Duodenal mucosa (tissue), 2 donors: ENCODE measurements around the gene XXYLT1.
A peak's percentile ranks its signal among the peaks of the same experiment; 100 is the strongest.
"Not testable (repeated sequence)": the region's sequence is repeated elsewhere in the genome, so short reads cannot be mapped to it uniquely, and the experiment has no call there.

Experiments
- H3K27ac ChIP-seq: one replicate; pipeline ENCODE4 v1.7.0; 2013; ENCODE audit warnings: low read depth, low read length
- H3K27me3 ChIP-seq, 2 donors: one replicate each; pipeline ENCODE4 v1.7.0; 2013; ENCODE audit warnings: low read length in 2 of 2, control low read depth in 1 of 2; ENCODE audit not compliant: insufficient read depth in 2 of 2, control insufficient read depth in 1 of 2
- H3K36me3 ChIP-seq, 2 donors: one replicate each; pipeline ENCODE4 v1.7.0; 2013; ENCODE audit warnings: low read length in 2 of 2, control low read depth in 1 of 2; ENCODE audit not compliant: insufficient read depth in 2 of 2, control insufficient read depth in 1 of 2
- H3K4me1 ChIP-seq, 2 donors: one replicate each; pipeline ENCODE4 v1.7.0; 2013; ENCODE audit warnings: low read length in 2 of 2, control low read depth in 1 of 2; ENCODE audit not compliant: insufficient read depth in 2 of 2, control insufficient read depth in 1 of 2
- H3K4me3 ChIP-seq, 2 donors: one replicate each; pipeline ENCODE4 v1.7.0; 2013; ENCODE audit warnings: low read length in 2 of 2, low read depth in 1 of 2
- H3K9ac ChIP-seq, 2 donors: one replicate each; pipeline ENCODE4 v1.7.0; 2013; ENCODE audit warnings: low read length in 2 of 2, low read depth in 1 of 2
- H3K9me3 ChIP-seq, 2 donors: one replicate each; pipeline ENCODE4 v1.7.0; 2013; ENCODE audit warnings: low read length in 2 of 2, control low read depth in 1 of 2; ENCODE audit not compliant: control insufficient read depth in 1 of 2

Gene XXYLT1

GRCh38 chr3:195113536-195114425 lies 157.2 kb downstream of the XXYLT1 start:
- no peak overlapping the region for H3K4me3 ChIP-seq
- H3K27ac ChIP-seq: no peak overlapping the region
- no peaks in the 10 kb centered on the region for H3K27me3 ChIP-seq
- peaks cover 21 to 23% of the 10 kb centered on the region in 2 donors for H3K4me1 ChIP-seq
- no peaks in the 10 kb centered on the region for H3K36me3 ChIP-seq
- H3K9ac ChIP-seq: no peak overlapping the region
- H3K9me3 ChIP-seq: no peaks in the 10 kb centered on the region

- H3K27me3 ChIP-seq: no peaks in the 10 kb centered on the region
- no peaks in the 10 kb centered on the region for H3K9me3 ChIP-seq
- no peak overlapping the region for H3K9ac ChIP-seq
- no peak overlapping the region for H3K27ac ChIP-seq
- H3K4me1 ChIP-seq: peaks cover 16% of the 10 kb centered on the region in 2 donors
- no peaks in the 10 kb centered on the region for H3K36me3 ChIP-seq
- no peak overlapping the region for H3K4me3 ChIP-seq
These were observed 157.9 kb downstream of the XXYLT1 start for GRCh38 chr3:195113048-195113447.

GRCh38 chr3:195112361-195112791 lies 158.6 kb downstream of the XXYLT1 start:
- H3K9ac ChIP-seq: no peak overlapping the region
- no peak overlapping the region for H3K4me3 ChIP-seq

GRCh38 chr3:195111766-195112165 lies 159.2 kb downstream of the XXYLT1 start:
- peaks cover 8 to 10% of the 10 kb centered on the region in 2 donors for H3K4me1 ChIP-seq
- no peak overlapping the region for H3K4me3 ChIP-seq
- no peak overlapping the region for H3K9ac ChIP-seq
- H3K27ac ChIP-seq: no peak overlapping the region
- no peaks in the 10 kb centered on the region for H3K27me3 ChIP-seq
- no peaks in the 10 kb centered on the region for H3K36me3 ChIP-seq
- no peaks in the 10 kb centered on the region for H3K9me3 ChIP-seq

More at GRCh38 chr3:195112361-195112791, 158.6 kb downstream of the XXYLT1 start:
- Histone ChIP-seq H3K9me3 (no peaks in the 10 kb centered on the region), H3K4me1 (peaks cover 9 to 11% of the 10 kb centered on the region in 2 donors), H3K27ac (no peak overlapping the region), H3K27me3 (no peaks in the 10 kb centered on the region), H3K36me3 (no peaks in the 10 kb centered on the region)

GRCh38 chr3:195111319-195111705 lies 159.6 kb downstream of the XXYLT1 start:
- no peak overlapping the region for H3K4me3 ChIP-seq
- no peaks in the 10 kb centered on the region for H3K9me3 ChIP-seq
- H3K36me3 ChIP-seq: no peaks in the 10 kb centered on the region
- H3K27me3 ChIP-seq: no peaks in the 10 kb centered on the region
- peaks cover 5 to 8% of the 10 kb centered on the region in 2 donors for H3K4me1 ChIP-seq
- no peak overlapping the region for H3K9ac ChIP-seq
- H3K27ac ChIP-seq: no peak overlapping the region

GRCh38 chr3:195110647-195111318 lies 160.2 kb downstream of the XXYLT1 start:
- Histone ChIP-seq H3K4me3 (no peak overlapping the region), H3K36me3 (no peaks in the 10 kb centered on the region), H3K9ac (no peak overlapping the region), H3K27me3 (no peaks in the 10 kb centered on the region), H3K4me1 (peaks cover 3 to 10% of the 10 kb centered on the region in 2 donors), H3K27ac (no peak overlapping the region), H3K9me3 (no peaks in the 10 kb centered on the region)

- Histone ChIP-seq H3K9ac (no peak overlapping the region), H3K27ac (no peak overlapping the region), H3K27me3 (no peaks in the 10 kb centered on the region), H3K4me3 (no peak overlapping the region), H3K4me1 (peaks cover 3 to 10% of the 10 kb centered on the region in 2 donors), H3K9me3 (no peaks in the 10 kb centered on the region), H3K36me3 (no peaks in the 10 kb centered on the region)
These were observed 161.8 kb downstream of the XXYLT1 start for GRCh38 chr3:195109098-195109657.

GRCh38 chr3:195107593-195107992 lies 163.4 kb downstream of the XXYLT1 start:
- Histone ChIP-seq H3K27ac (no peak overlapping the region), H3K36me3 (no peaks in the 10 kb centered on the region), H3K9me3 (no peaks in the 10 kb centered on the region), H3K4me3 (no peak overlapping the region), H3K9ac (no peak overlapping the region), H3K4me1 (peaks cover 10 to 13% of the 10 kb centered on the region in 2 donors), H3K27me3 (no peaks in the 10 kb centered on the region)

GRCh38 chr3:195107031-195107430 lies 163.9 kb downstream of the XXYLT1 start:
- H3K9me3 ChIP-seq, H3K4me3 ChIP-seq, H3K36me3 ChIP-seq, H3K27me3 ChIP-seq, H3K27ac ChIP-seq, H3K9ac ChIP-seq: not testable (repeated sequence)
- H3K4me1 ChIP-seq: peaks cover 14 to 18% of the 10 kb centered on the region in 2 donors

- Histone ChIP-seq H3K4me3 (peak overlapping the region; percentile 13 to 45), H3K36me3 (no peaks in the 10 kb centered on the region), H3K4me1 (peaks cover 13 to 19% of the 10 kb centered on the region in 2 donors), H3K27ac (no peak overlapping the region), H3K9me3 (no peaks in the 10 kb centered on the region), H3K9ac (peak overlapping the region in 1 of 2 donors; percentile 11), H3K27me3 (no peaks in the 10 kb centered on the region)
These were observed 164.5 kb downstream of the XXYLT1 start for GRCh38 chr3:195106418-195106906.
